H1 (cell line): ENCODE results near the gene STAM2. TPM values are rescaled to one million over a fixed set of nuclear protein-coding genes. Genes with fewer than 3 reads are reported as not detected.

Source experiments
- CTCF ChIA-PET: fragments of 300-600 bp; sonication (Branson Sonifier 250); formaldehyde crosslinking; loops from one replicate; lab custom pipeline; 2021; ENCODE audit not compliant: partially characterized antibody; lab: Charles Lee
- POLR2A ChIA-PET: fragments of 300-600 bp; sonication (Branson Sonifier 250); formaldehyde crosslinking; loops from one replicate; lab custom pipeline; 2021; ENCODE audit warnings: inconsistent platforms; ENCODE audit not compliant: partially characterized antibody; lab: Charles Lee
- DNase-seq, 2 experiments: peaks; one replicate each; pipeline versions ENCODE4 v3.0.0 to v3.0.0-alpha.2; 2010 to 2022; ENCODE audit warnings: low spot score in 2 of 2, low read depth in 1 of 2, mixed read lengths in 1 of 2
- FAIRE-seq: peaks from 2 replicates; lab custom pipeline; 2011; peaks lifted over from hg19 to GRCh38; lab: Jason Lieb, UNC
- H2AFZ ChIP-seq: 2 replicates; pipeline ENCODE4 v1.8.1; 2012; ENCODE audit warnings: low read length, inconsistent platforms
- H2AK5ac ChIP-seq: 2 replicates; pipeline ENCODE4 v1.6.1; 2013; ENCODE audit warnings: low read depth, low read length
- H2BK120ac ChIP-seq: replicated peaks from 2 replicates; pipeline ENCODE3; 2013; ENCODE audit warnings: low read depth, low read length, inconsistent platforms
- H2BK12ac ChIP-seq: 2 replicates; pipeline ENCODE4 v1.6.1; 2013; ENCODE audit warnings: low read depth, low read length
- H2BK15ac ChIP-seq: 2 replicates; pipeline ENCODE4 v1.6.1; 2013; ENCODE audit warnings: low read length
- H2BK20ac ChIP-seq: 2 replicates; pipeline ENCODE4 v1.6.1; 2013; ENCODE audit warnings: low read length
- H2BK5ac ChIP-seq: 2 replicates; pipeline ENCODE4 v1.6.1; 2013; ENCODE audit warnings: low read depth, low read length
- H3K14ac ChIP-seq: 2 replicates; pipeline ENCODE4 v1.6.1; 2013; ENCODE audit warnings: inconsistent platforms; ENCODE audit not compliant: insufficient read length
- H3K18ac ChIP-seq: 2 replicates; pipeline ENCODE4 v1.6.1; 2013; ENCODE audit warnings: low read length; ENCODE audit errors: extremely low read depth
- H3K23ac ChIP-seq: 2 replicates; pipeline ENCODE4 v1.6.1; 2013; ENCODE audit warnings: inconsistent platforms; ENCODE audit not compliant: insufficient read length
- H3K23me2 ChIP-seq: 2 replicates; pipeline ENCODE4 v1.6.1; 2013; ENCODE audit warnings: low read depth, low read length
- H3K27ac ChIP-seq: 2 replicates; pipeline ENCODE4 v1.6.1; 2011; ENCODE audit warnings: low read depth, low read length, inconsistent platforms
- H3K27me3 ChIP-seq, 4 experiments: replicated peaks in 1 of 4; 1 replicate in 1 of 4; 2 replicates in 3 of 4; pipeline versions ENCODE4 v1.6.1 to v1.8.1; 2011 to 2013; ENCODE audit warnings: low read length in 3 of 4, mild to moderate bottlenecking in 3 of 4, inconsistent platforms in 2 of 4, mixed read lengths in 2 of 4, moderate library complexity in 1 of 4; ENCODE audit not compliant: control insufficient read depth in 3 of 4, insufficient read depth in 3 of 4; ENCODE audit errors: extremely low read depth in 1 of 4
- H3K36me3 ChIP-seq, 4 experiments: 2 replicates each; pipeline versions ENCODE4 v1.6.1 to v1.8.1; 2011 to 2013; ENCODE audit warnings: mild to moderate bottlenecking in 4 of 4, low read length in 3 of 4, moderate library complexity in 2 of 4, control low read depth in 1 of 4, inconsistent platforms in 1 of 4; ENCODE audit not compliant: insufficient read depth in 4 of 4, control insufficient read depth in 2 of 4
- H3K4ac ChIP-seq: replicated peaks from 2 replicates; pipeline ENCODE3; 2013; ENCODE audit warnings: low read length, low read depth, mixed read lengths, inconsistent platforms; ENCODE audit not compliant: insufficient read length
- H3K4me1 ChIP-seq, 4 experiments: replicated peaks in 1 of 4; 1 replicate in 1 of 4; 2 replicates in 3 of 4; pipeline versions ENCODE4 v1.6.1 to v1.8.1; 2011 to 2013; ENCODE audit warnings: low read length in 3 of 4, inconsistent platforms in 2 of 4, mixed read lengths in 1 of 4; ENCODE audit not compliant: insufficient read depth in 4 of 4, control insufficient read depth in 3 of 4
- H3K4me2 ChIP-seq, 2 experiments: 2 replicates each; pipeline versions ENCODE4 v1.6.1 to v1.8.1; 2011 to 2013; ENCODE audit warnings: low read depth in 2 of 2, low read length in 2 of 2, control low read depth in 1 of 2, inconsistent platforms in 1 of 2, mild to moderate bottlenecking in 1 of 2; ENCODE audit not compliant: insufficient read depth in 1 of 2
- H3K4me3 ChIP-seq, 4 experiments: fragments of 200-600, 300-600 bp in 1 of 4; sonication (generic), shearing (Covaris generic), sonication (Bioruptor Twin) in 1 of 4; 2 replicates each; pipeline versions ENCODE4 v1.5.1 to v1.8.1; 2011 to 2016; ENCODE audit warnings: low read length in 4 of 4, low read depth in 3 of 4, control low read depth in 2 of 4, inconsistent platforms in 2 of 4, mild to moderate bottlenecking in 2 of 4, mixed read lengths in 1 of 4, moderate library complexity in 1 of 4; ENCODE audit not compliant: insufficient read depth in 2 of 4; ENCODE audit errors: extremely low read depth in 1 of 4
- H3K56ac ChIP-seq: replicated peaks from 2 replicates; pipeline ENCODE3; 2013; ENCODE audit warnings: low read depth, mild to moderate bottlenecking, mixed read lengths, low read length, inconsistent platforms; ENCODE audit not compliant: insufficient read length
- H3K79me1 ChIP-seq: 2 replicates; pipeline ENCODE4 v1.6.1; 2013; ENCODE audit warnings: low read depth, low read length, control low read depth
- H3K79me2 ChIP-seq, 2 experiments: 2 replicates each; pipeline versions ENCODE4 v1.6.1 to v1.8.1; 2012 to 2013; ENCODE audit warnings: low read length in 2 of 2, mild to moderate bottlenecking in 2 of 2, inconsistent platforms in 1 of 2; ENCODE audit not compliant: insufficient read depth in 2 of 2, control insufficient read depth in 1 of 2
- H3K9ac ChIP-seq, 4 experiments: replicated peaks in 1 of 4; 1 replicate in 1 of 4; 2 replicates in 3 of 4; pipeline versions ENCODE4 v1.6.1 to v1.8.1; 2011 to 2013; ENCODE audit warnings: low read depth in 3 of 4, low read length in 3 of 4, control low read depth in 2 of 4, mild to moderate bottlenecking in 2 of 4, moderate library complexity in 2 of 4, inconsistent platforms in 1 of 4; ENCODE audit errors: extremely low read depth in 1 of 4
- H3K9me3 ChIP-seq, 2 experiments: 2 replicates each; pipeline versions ENCODE4 v1.6.1 to v1.8.1; 2012 to 2013; ENCODE audit warnings: mild to moderate bottlenecking in 2 of 2, moderate library complexity in 2 of 2, control low read depth in 1 of 2, inconsistent platforms in 1 of 2, low read depth in 1 of 2, low read length in 1 of 2, mixed read lengths in 1 of 2; ENCODE audit not compliant: insufficient read depth in 2 of 2
- H4K20me1 ChIP-seq, 2 experiments: replicated peaks in 1 of 2; 2 replicates each; pipeline versions ENCODE3 to v1.8.1; 2011 to 2013; ENCODE audit warnings: inconsistent platforms in 2 of 2, low read length in 2 of 2, mild to moderate bottlenecking in 1 of 2; ENCODE audit not compliant: insufficient read depth in 2 of 2, control insufficient read depth in 1 of 2
- H4K5ac ChIP-seq: 2 replicates; pipeline ENCODE4 v1.6.1; 2013; ENCODE audit warnings: low read length, low read depth, mixed read lengths, inconsistent platforms; ENCODE audit not compliant: insufficient read length
- H4K8ac ChIP-seq: 2 replicates; pipeline ENCODE4 v1.8.0; 2013; ENCODE audit warnings: mild to moderate bottlenecking, moderate library complexity, low read length, inconsistent platforms; ENCODE audit not compliant: insufficient read depth; ENCODE audit errors: extremely low read depth
- H4K91ac ChIP-seq: replicated peaks from 2 replicates; pipeline ENCODE3; 2013; ENCODE audit warnings: low read length, mixed read lengths, inconsistent platforms; ENCODE audit not compliant: insufficient read length
- CBX8 ChIP-seq: fragments of 300-800, 300-1000 bp; sonication (generic); IDR thresholded peaks from 2 replicates; pipeline ENCODE4 v1.7.1; 2016; ENCODE audit warnings: low read depth, low read length, borderline replicate concordance
- CHD1 ChIP-seq: IDR thresholded peaks from 2 replicates; pipeline ENCODE4 v1.6.1; 2012; ENCODE audit warnings: low read depth, low read length, improper control_type of control experiment
- EP300 ChIP-seq, 2 experiments: IDR thresholded peaks; 1 replicate in 1 of 2; 2 replicates in 1 of 2; pipeline ENCODE4 v1.6.1; 2011 to 2012; ENCODE audit warnings: low read depth in 2 of 2, low read length in 2 of 2, mild to moderate bottlenecking in 2 of 2, borderline replicate concordance in 1 of 2, inconsistent platforms in 1 of 2, moderate library complexity in 1 of 2
- KDM4A ChIP-seq: IDR thresholded peaks from one replicate; pipeline ENCODE4 v1.7.1; 2012; ENCODE audit warnings: low read depth, mild to moderate bottlenecking, moderate library complexity, low read length, inconsistent platforms; ENCODE audit not compliant: severe bottlenecking
- MAX ChIP-seq: IDR thresholded peaks from 2 replicates; pipeline ENCODE4 v1.6.1; 2012; ENCODE audit warnings: inconsistent platforms
- NRF1 ChIP-seq: IDR thresholded peaks from 2 replicates; pipeline ENCODE4 v1.6.1; 2011; ENCODE audit warnings: mild to moderate bottlenecking, low read depth, low read length, improper control_type of control experiment
- RAD21 ChIP-seq, 2 experiments: IDR thresholded peaks in 1 of 2; conservative IDR thresholded peaks in 1 of 2; 2 replicates each; pipeline ENCODE4 v1.6.1; 2011; ENCODE audit warnings: low read depth in 2 of 2, low read length in 2 of 2, improper control_type of control experiment in 1 of 2, inconsistent platforms in 1 of 2, mild to moderate bottlenecking in 1 of 2, moderate library complexity in 1 of 2
- TAF1 ChIP-seq: IDR thresholded peaks from 2 replicates; pipeline ENCODE4 v1.6.1; 2011; ENCODE audit warnings: mild to moderate bottlenecking, low read depth, low read length
- TBP ChIP-seq: IDR thresholded peaks from 2 replicates; pipeline ENCODE4 v1.6.1; 2011; ENCODE audit warnings: low read depth, low read length, improper control_type of control experiment
- TEAD4 ChIP-seq: IDR thresholded peaks from 2 replicates; pipeline ENCODE4 v1.6.1; 2012; ENCODE audit warnings: low read depth, low read length, inconsistent platforms, mixed read lengths
- USF2 ChIP-seq: IDR thresholded peaks from 2 replicates; pipeline ENCODE4 v1.6.1; 2011; ENCODE audit warnings: low read length, improper control_type of control experiment
- ZNF274 ChIP-seq: IDR thresholded peaks from 2 replicates; pipeline ENCODE4 v1.7.0; 2012; ENCODE audit warnings: low read length, borderline replicate concordance; ENCODE audit errors: extremely low read depth
- WGBS, 2 experiments: shearing (Covaris generic) in 1 of 2; methylation state at CpG; one replicate each; pipeline versions ENCODE4 v1.1.6 to v1.1.7; 2013 to 2015; ENCODE audit warnings: low lambda C conversion rate in 2 of 2, mixed read lengths in 2 of 2, inconsistent platforms in 1 of 2, low coverage in 1 of 2, missing lambda C conversion rate in 1 of 2; ENCODE audit not compliant: insufficient replicate concordance in 2 of 2, insufficient coverage in 1 of 2, insufficient read length in 1 of 2; ENCODE audit errors: extremely low coverage in 1 of 2, missing lambda C conversion rate in 1 of 2; 5-methylcytosine and 5-hydroxymethylcytosine counted together
- polyA plus RNA-seq, 7 experiments: library from polyadenylated mRNA; depleted of rRNA in 3 of 7; stranded (reverse) in 5 of 7; unstranded in 2 of 7; fragments of >200 nt in 5 of 7; fragments of 200-250 nt in 2 of 7; gene quantifications; 1 replicate in 5 of 7; 2 replicates in 1 of 7; 4 replicates in 1 of 7; pipeline versions ENCODE4 v1.2.1 to v1.2.3, GENCODE V29; 2011 to 2013; ENCODE audit warnings: missing spikeins in 2 of 7, mixed read lengths in 2 of 7
- total RNA-seq: library from RNA; stranded (reverse); fragmentation: NEBNext Ultra II Directional; extraction: Animal tissue kit (Norgen Biotek cat#: 25700); gene quantifications from 2 replicates; pipeline ENCODE4 v1.2.1, GENCODE V29; 2021

The STAM2 gene
- total and polyA plus RNA-seq, 2 of the 8 experiments (the other 6 are each of a cell fraction or from before 2014, with no cell fraction given), result 5.4 to 9.4 TPM

GRCh38 chr2:152114366-152114765 is 61.2 kb downstream of the STAM2 start:
- Histone ChIP-seq H3K36me3 (no peaks in the 10 kb centered on the region), H3K23ac (no peak overlapping the region), H3K56ac (no peak overlapping the region), H3K27me3 (no peaks in the 10 kb centered on the region), H3K9ac (no peak overlapping the region), H3K27ac (no peak overlapping the region), H3K79me1 (no peaks in the 10 kb centered on the region), H3K4me2 (no peak overlapping the region), H3K14ac (no peak overlapping the region), H4K91ac (no peak overlapping the region), H2BK12ac (no peak overlapping the region), H2AFZ (no peak overlapping the region), H2BK5ac (no peak overlapping the region), H4K5ac (no peak overlapping the region), H2BK15ac (no peak overlapping the region), H3K9me3 (no peaks in the 10 kb centered on the region), H4K20me1 (no peaks in the 10 kb centered on the region), H3K4ac (no peak overlapping the region), H3K4me3 (no peak overlapping the region), H2BK120ac (no peak overlapping the region), H3K23me2 (no peaks in the 10 kb centered on the region), H3K79me2 (no peaks in the 10 kb centered on the region), H3K4me1 (peaks cover 0 to 5% (median under 1%) of the 10 kb centered on the region in 4 experiments; a peak in 3 of 7 replicates), H4K8ac (no peak overlapping the region), H2BK20ac (no peak overlapping the region), H3K18ac (no peak overlapping the region), H2AK5ac (no peak overlapping the region)
- 98% methylated on average over 3 of the region's 3 CpGs; no CpG with 5 or more reads in 1 of the 2 experiments for WGBS, 2 experiments
- FAIRE-seq (no peak), DNase-seq (no peak)
- CTCF ChIA-PET, result interaction anchor here (0.6 to 1.1 kb wide), 3 partner anchors 76 to 159 kb away, joined by 3 to 7 read pairs (median 3); no protein-coding TSS in a partner anchor
- POLR2A ChIA-PET, result no interaction called here
- TF ChIP-seq TEAD4 (no peak), USF2 (no peak), RAD21 (IDR thresholded peaks at IDR 0.05 in 1 of 2, conservative IDR thresholded peaks at IDR 0.05 in 1 of 2; ENCODE audit: low read depth in 2 of 2, low read length in 2 of 2) (no peak), KDM4A (no peak), CBX8 (no peak), CHD1 (no peak), MAX (no peak), NRF1 (no peak), EP300 (IDR thresholded peaks at IDR 0.05; ENCODE audit: borderline replicate concordance in 1 of 2, low read depth in 2 of 2, low read length in 2 of 2) (no peak), ZNF274 (no peak), TBP (no peak), TAF1 (no peak)
